Cardiac fibroblast (primary cell): ENCODE data around the gene TRH.

Source experiments
- DNase-seq, 2 donors: peaks; one replicate each; pipeline versions ENCODE4 v3.0.0 to v3.0.0-alpha.2; 2010; ENCODE audit warnings: low read depth in 2 of 2
- H3K4me3 ChIP-seq, 2 donors: replicated peaks in 1 of 2; 1 replicate in 1 of 2; 2 replicates in 1 of 2; pipeline ENCODE4 v1.5.1; 2011; ENCODE audit warnings: low read depth in 2 of 2, low read length in 2 of 2, mild to moderate bottlenecking in 2 of 2, moderate library complexity in 1 of 2
- TF ChIP-seq, protein P1 (sequence below): IDR thresholded peaks from one replicate; pipeline ENCODE4 v1.5.1; 2011; ENCODE audit warnings: low read depth, mild to moderate bottlenecking, low read length, inconsistent platforms

Gene TRH

DNA sequence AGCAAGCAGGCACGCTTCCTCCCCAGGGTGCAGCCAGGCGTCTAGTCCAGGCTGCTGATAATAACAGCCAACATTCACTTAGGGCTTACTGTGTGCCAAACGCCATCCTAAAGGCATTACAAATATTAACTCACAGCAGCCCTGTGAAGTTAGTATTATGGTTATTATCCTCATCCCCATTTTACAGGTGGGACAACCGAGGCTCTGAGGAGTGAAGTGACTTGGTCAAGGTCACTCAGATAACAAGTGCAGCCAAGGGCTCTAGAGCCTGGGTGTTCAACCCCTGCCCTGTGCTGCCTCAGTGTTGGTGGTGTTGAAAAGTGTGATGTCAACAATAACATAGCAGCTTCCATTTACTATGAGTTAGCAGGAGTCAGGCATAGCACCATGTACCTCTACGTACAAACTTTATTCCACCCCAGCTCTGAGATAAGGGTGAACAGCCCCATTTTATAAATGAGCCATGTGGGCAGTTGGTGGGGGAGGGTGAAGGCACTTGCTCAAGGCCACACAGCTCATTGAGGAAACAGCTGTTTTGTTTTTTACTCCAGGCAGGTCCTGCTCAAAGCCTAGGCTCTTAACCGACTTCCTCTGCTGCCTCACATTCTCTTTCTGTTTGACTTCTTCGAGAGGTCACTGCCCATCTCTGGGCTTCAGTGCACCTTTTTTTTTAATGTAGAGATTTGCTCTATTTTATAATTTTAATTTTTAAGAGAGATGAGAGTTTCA lies 24.0 kb upstream of the TRH start:
- no peak overlapping the region for H3K4me3 ChIP-seq
- no peak for DNase-seq
- TF ChIP-seq, protein P1, sequence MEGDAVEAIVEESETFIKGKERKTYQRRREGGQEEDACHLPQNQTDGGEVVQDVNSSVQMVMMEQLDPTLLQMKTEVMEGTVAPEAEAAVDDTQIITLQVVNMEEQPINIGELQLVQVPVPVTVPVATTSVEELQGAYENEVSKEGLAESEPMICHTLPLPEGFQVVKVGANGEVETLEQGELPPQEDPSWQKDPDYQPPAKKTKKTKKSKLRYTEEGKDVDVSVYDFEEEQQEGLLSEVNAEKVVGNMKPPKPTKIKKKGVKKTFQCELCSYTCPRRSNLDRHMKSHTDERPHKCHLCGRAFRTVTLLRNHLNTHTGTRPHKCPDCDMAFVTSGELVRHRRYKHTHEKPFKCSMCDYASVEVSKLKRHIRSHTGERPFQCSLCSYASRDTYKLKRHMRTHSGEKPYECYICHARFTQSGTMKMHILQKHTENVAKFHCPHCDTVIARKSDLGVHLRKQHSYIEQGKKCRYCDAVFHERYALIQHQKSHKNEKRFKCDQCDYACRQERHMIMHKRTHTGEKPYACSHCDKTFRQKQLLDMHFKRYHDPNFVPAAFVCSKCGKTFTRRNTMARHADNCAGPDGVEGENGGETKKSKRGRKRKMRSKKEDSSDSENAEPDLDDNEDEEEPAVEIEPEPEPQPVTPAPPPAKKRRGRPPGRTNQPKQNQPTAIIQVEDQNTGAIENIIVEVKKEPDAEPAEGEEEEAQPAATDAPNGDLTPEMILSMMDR = no peak

DNA sequence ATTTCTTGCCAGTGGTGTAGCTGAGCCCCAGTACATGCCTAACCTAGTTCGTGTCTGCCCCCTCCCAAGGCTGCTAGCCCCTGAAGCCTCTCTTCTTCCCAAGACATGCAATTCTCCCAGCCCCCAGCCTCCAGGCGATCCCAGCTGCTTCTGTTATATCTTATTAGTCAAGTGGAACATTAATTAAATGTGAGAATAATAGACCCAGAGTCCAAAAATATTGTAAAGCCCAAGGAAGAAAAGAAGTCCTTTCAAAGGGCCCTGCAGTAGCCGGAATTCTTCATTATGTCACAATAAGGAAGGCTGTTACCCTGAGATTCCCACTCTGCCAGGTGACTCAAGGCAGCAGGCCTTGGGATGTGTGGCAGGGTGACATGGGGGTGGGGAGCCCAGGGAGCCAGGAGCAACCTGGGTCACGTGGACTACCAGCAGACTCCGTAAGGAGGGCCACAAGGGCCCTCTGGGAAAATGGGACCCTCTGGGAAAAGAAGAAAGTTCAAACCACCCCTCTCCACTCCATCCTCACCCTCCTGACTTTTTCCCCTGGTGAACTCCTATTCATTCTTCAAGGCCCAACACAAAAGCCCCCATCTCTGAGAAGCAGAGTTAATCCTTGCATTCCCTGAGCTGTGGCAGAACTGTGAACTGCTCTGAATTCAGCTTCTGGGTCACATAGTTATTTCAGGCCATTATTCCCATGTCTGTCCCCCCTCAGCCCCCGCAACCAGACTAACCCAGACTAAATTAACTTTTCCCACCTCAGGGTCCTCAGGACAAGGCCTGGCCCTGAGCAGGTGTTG lies 21.8 kb upstream of the TRH start:
- TF ChIP-seq, protein P1 = no peak
- no peak for DNase-seq

DNA sequence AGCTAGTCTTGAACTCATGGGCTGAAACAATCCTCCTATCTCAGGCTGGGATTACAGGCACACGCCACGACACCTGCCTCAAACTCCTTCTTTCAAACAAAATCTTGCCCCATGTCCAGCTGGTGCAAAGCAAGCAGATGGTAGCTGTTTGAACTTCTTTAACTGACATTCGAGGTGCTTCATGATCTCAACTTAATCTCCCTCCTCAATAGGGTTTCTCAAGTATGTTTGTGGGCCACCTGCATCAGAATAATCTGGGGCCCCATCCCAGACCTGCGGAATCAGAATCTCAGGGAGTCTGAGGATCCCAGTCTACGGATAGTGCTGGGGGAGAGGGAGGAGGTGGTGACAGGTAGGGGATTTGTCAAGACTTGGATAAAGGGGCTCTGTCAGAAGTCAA lies 20.9 kb upstream of the TRH start:
- DNase-seq = no peak
- TF ChIP-seq, protein P1 = no peak
- no peak overlapping the region for H3K4me3 ChIP-seq

More for the DNA sequence above, 21.8 kb upstream of the TRH start:
- no peak overlapping the region for H3K4me3 ChIP-seq

DNA sequence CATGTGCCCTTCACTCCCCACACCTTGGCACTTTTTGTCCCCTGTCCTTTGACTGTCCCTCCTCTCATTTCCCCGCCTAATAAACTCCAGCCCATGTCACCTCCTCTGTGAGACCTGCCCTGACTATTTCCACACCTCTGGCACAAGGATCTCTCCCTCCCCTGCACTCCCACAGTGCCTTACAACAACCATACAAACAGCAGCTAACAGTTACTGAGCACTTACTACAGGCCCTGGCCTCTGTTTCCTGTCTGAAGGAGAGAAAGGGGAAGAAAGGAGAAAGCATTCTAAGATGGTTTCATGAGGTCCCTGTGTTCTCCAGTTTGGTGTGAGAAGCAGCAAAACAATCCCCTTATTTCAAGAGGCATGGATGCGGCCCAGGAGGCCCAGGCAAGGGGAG lies 20.0 kb upstream of the TRH start:
- DNase-seq = no peak
- TF ChIP-seq, protein P1 = no peak

DNA sequence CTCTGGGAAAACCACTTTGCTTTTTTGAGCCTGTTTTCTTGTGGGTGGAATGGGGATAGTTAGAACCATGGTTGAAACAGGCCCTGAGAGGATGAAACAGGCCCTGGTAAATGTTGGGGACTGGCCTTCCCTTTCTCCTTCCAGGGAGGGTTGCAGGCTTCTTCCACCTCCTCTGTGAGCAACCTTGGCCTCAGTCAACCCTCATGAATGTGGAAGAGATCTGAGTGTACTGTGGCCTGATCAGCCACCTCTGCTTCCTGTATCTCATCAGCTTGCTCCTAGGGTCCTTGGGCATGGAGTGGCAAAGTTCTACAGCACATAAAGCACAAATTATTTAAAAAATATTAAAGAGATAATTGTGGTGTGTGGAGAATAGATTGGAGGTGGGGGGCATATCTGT lies 17.6 kb upstream of the TRH start:
- no peak for DNase-seq
- TF ChIP-seq, protein P1 = no peak
- H3K4me3 ChIP-seq = no peak overlapping the region

More for the DNA sequence above, 20.0 kb upstream of the TRH start:
- H3K4me3 ChIP-seq = no peak overlapping the region

DNA sequence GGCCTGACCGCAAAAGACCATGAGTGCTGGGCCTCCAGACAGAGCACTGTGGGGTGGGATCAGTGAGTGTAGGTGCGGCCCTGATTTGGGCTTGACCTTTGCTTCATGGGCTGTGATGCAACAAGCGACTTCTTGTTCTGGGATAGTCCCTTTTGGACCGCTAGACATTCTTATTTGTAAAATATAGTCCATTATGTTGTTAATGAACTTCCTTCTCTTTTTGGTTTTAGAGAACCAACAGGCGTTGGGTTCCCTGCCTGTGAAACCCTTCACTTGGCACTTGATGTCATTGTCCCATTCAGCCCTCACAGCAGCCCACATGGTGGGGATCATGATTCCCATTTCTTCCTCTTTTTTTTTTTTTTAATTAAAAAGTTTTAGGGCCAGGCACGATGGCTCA lies 15.8 kb upstream of the TRH start:
- TF ChIP-seq, protein P1 = no peak
- DNase-seq = no peak
- H3K4me3 ChIP-seq = no peak overlapping the region
